GM21723 (cell line): ENCODE measurements around the gene MRTO4.
"Not testable (repeated sequence)": the region's sequence is repeated elsewhere in the genome, so short reads cannot be mapped to it uniquely, and the experiment has no call there.

Experiments
- ATAC-seq: cut with Tn5 transposase; IDR thresholded peaks from one replicate; pipeline ENCODE4 v1.9.1; 2021; ENCODE audit warnings: mild to moderate bottlenecking, moderate library complexity; ENCODE audit not compliant: unreplicated experiment

The MRTO4 gene

GRCh38 chr1:19251305-19252196 lies at the start of gene MRTO4, which contains the start of gene EMC1:
MRTO4 (plus strand) TSS chr1:19251805; CDS start chr1:19251836, 31 bp downstream.
EMC1 (minus strand) TSS chr1:19251524; CDS start chr1:19251509, 15 bp downstream.
- ATAC-seq, result peak; percentile 77

- ATAC-seq, result no peak
Measured at GRCh38 chr1:19202396-19202795, 49.2 kb upstream of the MRTO4 start.

- ATAC-seq, result no peak
Measured at GRCh38 chr1:19203440-19203839, 48.2 kb upstream of the MRTO4 start.

GRCh38 chr1:19204446-19205266 lies 46.9 kb upstream of the MRTO4 start:
- ATAC-seq, result no peak

GRCh38 chr1:19205403-19205802 lies 46.2 kb upstream of the MRTO4 start:
- no peak for ATAC-seq

GRCh38 chr1:19205845-19206244 lies 45.8 kb upstream of the MRTO4 start:
- no peak for ATAC-seq

GRCh38 chr1:19206947-19207346 lies 44.7 kb upstream of the MRTO4 start:
- ATAC-seq, result no peak

GRCh38 chr1:19208710-19209438 lies 42.7 kb upstream of the MRTO4 start:
- no peak for ATAC-seq

GRCh38 chr1:19209439-19209989 lies 42.1 kb upstream of the MRTO4 start:
- peak; percentile 68 for ATAC-seq

GRCh38 chr1:19209990-19210771 lies 41.4 kb upstream of the MRTO4 start, which contains the start of gene UBR4:
UBR4 (minus strand) TSS chr1:19210266; CDS start chr1:19210248, 18 bp downstream.
- ATAC-seq, result peak; percentile 80

GRCh38 chr1:19210772-19211549 lies 40.6 kb upstream of the MRTO4 start:
- ATAC-seq, result no peak

- no peak for ATAC-seq
Measured at GRCh38 chr1:19212167-19212566, 39.4 kb upstream of the MRTO4 start.

- no peak for ATAC-seq
Measured at GRCh38 chr1:19213580-19213979, 38.0 kb upstream of the MRTO4 start.

GRCh38 chr1:19216585-19216984 lies 35.0 kb upstream of the MRTO4 start:
- not testable (repeated sequence) for ATAC-seq

- ATAC-seq, result no peak
Measured at GRCh38 chr1:19219451-19219850, 32.2 kb upstream of the MRTO4 start.

- no peak for ATAC-seq
Measured at GRCh38 chr1:19220080-19220846, 31.3 kb upstream of the MRTO4 start.

- ATAC-seq, result no peak
Measured at GRCh38 chr1:19220991-19221390, 30.6 kb upstream of the MRTO4 start.

- no peak for ATAC-seq
Measured at GRCh38 chr1:19222573-19222972, 29.0 kb upstream of the MRTO4 start.
